H9 (cell line): ENCODE results near the gene TTBK1. TPM values are rescaled to one million over a fixed set of nuclear protein-coding genes. Genes with fewer than 3 reads are reported as not detected.

Source experiments
- DNase-seq: peaks from one replicate; pipeline ENCODE4 v3.0.0-alpha.2; 2017
- H2AFZ ChIP-seq: one replicate; pipeline ENCODE4 v1.6.1; 2013; ENCODE audit warnings: mild to moderate bottlenecking, low read length, control low read depth, moderate library complexity
- H2AK5ac ChIP-seq: 2 replicates; pipeline ENCODE4 v1.6.1; 2013; ENCODE audit warnings: low read length, control low read depth, mixed read lengths; ENCODE audit not compliant: insufficient read length
- H2BK120ac ChIP-seq: one replicate; pipeline ENCODE4 v1.6.1; 2013; ENCODE audit warnings: low read depth, mild to moderate bottlenecking, low read length, control low read depth, inconsistent platforms; ENCODE audit not compliant: poor library complexity, severe bottlenecking
- H2BK12ac ChIP-seq: 2 replicates; pipeline ENCODE4 v1.6.1; 2013; ENCODE audit warnings: low read length, control low read depth, mixed read lengths, low read depth; ENCODE audit not compliant: insufficient read length
- H2BK15ac ChIP-seq: 2 replicates; pipeline ENCODE4 v1.6.1; 2013; ENCODE audit warnings: low read depth, low read length, control low read depth
- H2BK20ac ChIP-seq: one replicate; pipeline ENCODE4 v1.6.1; 2013; ENCODE audit warnings: low read depth, mild to moderate bottlenecking, low read length, control low read depth, inconsistent platforms; ENCODE audit not compliant: poor library complexity, severe bottlenecking
- H2BK5ac ChIP-seq: 2 replicates; pipeline ENCODE4 v1.6.1; 2013; ENCODE audit warnings: low read length, control low read depth, mixed read lengths; ENCODE audit not compliant: insufficient read length
- H3K14ac ChIP-seq: 2 replicates; pipeline ENCODE4 v1.6.1; 2013; ENCODE audit warnings: low read length, control low read depth; ENCODE audit not compliant: insufficient read depth
- H3K18ac ChIP-seq: 2 replicates; pipeline ENCODE4 v1.6.1; 2013; ENCODE audit warnings: low read depth, mild to moderate bottlenecking, mixed read lengths, low read length, control low read depth; ENCODE audit not compliant: insufficient read length
- H3K23ac ChIP-seq: 2 replicates; pipeline ENCODE4 v1.6.1; 2013; ENCODE audit warnings: low read length, control low read depth, mixed read lengths, low read depth; ENCODE audit not compliant: insufficient read length
- H3K23me2 ChIP-seq: 2 replicates; pipeline ENCODE4 v1.6.1; 2013; ENCODE audit warnings: low read depth, mild to moderate bottlenecking, mixed read lengths, low read length, control low read depth; ENCODE audit not compliant: insufficient read length, poor library complexity, severe bottlenecking
- H3K27ac ChIP-seq: 2 replicates; pipeline ENCODE4 v1.5.1; 2013; ENCODE audit warnings: low read length, control low read depth, mixed read lengths, low read depth; ENCODE audit not compliant: insufficient read length
- H3K27me3 ChIP-seq: 2 replicates; pipeline ENCODE4 v1.6.1; 2013; ENCODE audit warnings: low read length, control low read depth, inconsistent platforms; ENCODE audit not compliant: insufficient read depth
- H3K4ac ChIP-seq: 2 replicates; pipeline ENCODE4 v1.6.1; 2013; ENCODE audit warnings: low read depth, mild to moderate bottlenecking, control low read depth, inconsistent platforms, low read length, moderate library complexity
- H3K4me1 ChIP-seq: 2 replicates; pipeline ENCODE4 v1.6.1; 2013; ENCODE audit warnings: low read length, control low read depth, inconsistent platforms; ENCODE audit not compliant: insufficient read depth
- H3K4me2 ChIP-seq: 2 replicates; pipeline ENCODE4 v1.6.1; 2013; ENCODE audit warnings: low read length, control low read depth, mixed read lengths; ENCODE audit not compliant: insufficient read length, insufficient read depth
- H3K56ac ChIP-seq: 2 replicates; pipeline ENCODE4 v1.6.1; 2013; ENCODE audit warnings: low read depth, mild to moderate bottlenecking, mixed read lengths, low read length, control low read depth; ENCODE audit not compliant: insufficient read length
- H3K79me1 ChIP-seq: 2 replicates; pipeline ENCODE4 v1.6.1; 2013; ENCODE audit warnings: low read depth, mild to moderate bottlenecking, moderate library complexity, low read length, control low read depth, inconsistent platforms; ENCODE audit not compliant: insufficient read depth, poor library complexity, severe bottlenecking
- H3K79me2 ChIP-seq: 2 replicates; pipeline ENCODE4 v1.6.1; 2013; ENCODE audit warnings: low read length, control low read depth, inconsistent platforms; ENCODE audit not compliant: insufficient read depth
- H3K9ac ChIP-seq: 2 replicates; pipeline ENCODE4 v1.6.1; 2013; ENCODE audit warnings: low read length, control low read depth, mixed read lengths; ENCODE audit not compliant: insufficient read length; ENCODE audit errors: extremely low read depth
- H3K9me3 ChIP-seq: one replicate; pipeline ENCODE4 v1.6.1; 2013; ENCODE audit warnings: low read depth, low read length, inconsistent platforms; ENCODE audit not compliant: control insufficient read depth
- H3T11ph ChIP-seq: one replicate; pipeline ENCODE4 v1.6.1; 2013; ENCODE audit warnings: mild to moderate bottlenecking, low read length, control low read depth, inconsistent platforms
- H4K20me1 ChIP-seq: one replicate; pipeline ENCODE4 v1.6.1; 2013; ENCODE audit not compliant: control insufficient read depth, insufficient read length, insufficient read depth
- H4K5ac ChIP-seq: 2 replicates; pipeline ENCODE4 v1.6.1; 2013; ENCODE audit warnings: low read depth, mild to moderate bottlenecking, mixed read lengths, low read length, control low read depth; ENCODE audit not compliant: insufficient read length
- H4K8ac ChIP-seq: replicated peaks from 2 replicates; pipeline ENCODE4 v1.6.1; 2013; ENCODE audit warnings: low read length, control low read depth, mixed read lengths, low read depth; ENCODE audit not compliant: insufficient read length
- H4K91ac ChIP-seq: 2 replicates; pipeline ENCODE4 v1.6.1; 2013; ENCODE audit warnings: low read depth, mild to moderate bottlenecking, moderate library complexity, mixed read lengths, low read length, control low read depth; ENCODE audit not compliant: insufficient read length
- H3K27ac Mint-ChIP-seq, 3 experiments: 2 replicates in 2 of 3; 3 replicates in 1 of 3; pipeline ENCODE4 v1.8.0; 2020 to 2021; ENCODE audit warnings: mixed read lengths in 3 of 3, mild to moderate bottlenecking in 1 of 3, moderate library complexity in 1 of 3
- H3K27me3 Mint-ChIP-seq: 2 replicates; pipeline ENCODE4 v1.8.0; 2021; ENCODE audit warnings: low read depth, mild to moderate bottlenecking, moderate library complexity, mixed read lengths
- H3K36me3 Mint-ChIP-seq, 3 experiments: 2 replicates in 2 of 3; 3 replicates in 1 of 3; pipeline ENCODE4 v1.8.0; 2020 to 2021; ENCODE audit warnings: low read depth in 3 of 3, mixed read lengths in 3 of 3; ENCODE audit not compliant: insufficient read depth in 1 of 3
- H3K4me1 Mint-ChIP-seq, 2 experiments: 2 replicates each; pipeline ENCODE4 v1.8.0; 2020; ENCODE audit warnings: mixed read lengths in 2 of 2
- H3K4me3 Mint-ChIP-seq, 2 experiments: 2 replicates in 1 of 2; 3 replicates in 1 of 2; pipeline ENCODE4 v1.8.0; 2020 to 2021; ENCODE audit warnings: mild to moderate bottlenecking in 2 of 2, mixed read lengths in 2 of 2, moderate library complexity in 1 of 2
- H3K9me3 Mint-ChIP-seq, 2 experiments: 2 replicates in 1 of 2; 3 replicates in 1 of 2; pipeline ENCODE4 v1.8.0; 2020; ENCODE audit warnings: mild to moderate bottlenecking in 2 of 2, mixed read lengths in 2 of 2, moderate library complexity in 1 of 2
- CTCF ChIP-seq: fragments of 200-600 bp; sonication (generic); conservative IDR thresholded peaks from 3 replicates; pipeline ENCODE4 v1.8.0; 2021; ENCODE audit warnings: antibody characterized with exemption, mild to moderate bottlenecking
- WGBS: extraction: QIAGEN DNeasy Blood & Tissue Kit; methylation state at CpG from one replicate; pipeline ENCODE4 v1.1.7; 2013; ENCODE audit warnings: missing lambda C conversion rate, low lambda C conversion rate, mixed read lengths; ENCODE audit not compliant: insufficient read length; ENCODE audit errors: extremely low coverage; 5-methylcytosine and 5-hydroxymethylcytosine counted together
- total RNA-seq: library from RNA; stranded (reverse); gene quantifications from 2 replicates; pipeline ENCODE4 v1.2.1, GENCODE V29; 2021

The TTBK1 gene
- total RNA-seq, 1 experiment from 2014 or later: 1.6 TPM

GRCh38 chr6:43203718-43204095 lies 39.6 kb upstream of the TTBK1 start:
- Histone ChIP-seq H2BK5ac (no peak overlapping the region), H3K9me3 (no peaks in the 10 kb centered on the region), H3K18ac (no peak overlapping the region), H3K23ac (no peak overlapping the region), H4K8ac (no peak overlapping the region), H4K5ac (no peak overlapping the region), H4K91ac (no peak overlapping the region), H3K4me2 (no peak overlapping the region), H3K9ac (no peak overlapping the region), H2BK12ac (no peak overlapping the region), H3K23me2 (no peaks in the 10 kb centered on the region), H3T11ph (no peak overlapping the region), H2BK120ac (no peak overlapping the region), H3K4ac (no peak overlapping the region), H3K27ac (no peak overlapping the region), H3K14ac (no peak overlapping the region), H2AFZ (no peak overlapping the region), H2BK20ac (no peak overlapping the region), H4K20me1 (no peaks in the 10 kb centered on the region), H2BK15ac (no peak overlapping the region), H2AK5ac (no peak overlapping the region), H3K4me1 (no peaks in the 10 kb centered on the region), H3K79me1 (no peaks in the 10 kb centered on the region), H3K79me2 (no peaks in the 10 kb centered on the region), H3K27me3 (no peaks in the 10 kb centered on the region), H3K56ac (no peak overlapping the region)
- Mint-ChIP-seq H3K9me3 (no peaks in the 10 kb centered on the region), H3K4me1 (peaks cover 4 to 10% of the 10 kb centered on the region in 2 experiments; a peak in 3 of 4 replicates), H3K27me3 (no peaks in the 10 kb centered on the region; the same call in 1 of the 2 replicates), H3K4me3 (no peak overlapping the region), H3K27ac (peak overlapping the region in 1 of 3 experiments; percentile 50; a peak in 1 of 7 replicates), H3K36me3 (no peaks in the 10 kb centered on the region; a peak in 3 of 7 replicates)
- no CpG with 5 or more reads among the region's 8 CpGs for WGBS
- DNase-seq: no peak
- TF ChIP-seq CTCF: no peak
